HG02885 (cell line): Measurements from ENCODE around the gene VEGFA.

Experiments used
- ATAC-seq: cut with Tn5 transposase; IDR thresholded peaks from one replicate; pipeline ENCODE4 v1.9.1; 2021; ENCODE audit warnings: mild to moderate bottlenecking; ENCODE audit not compliant: unreplicated experiment, poor library complexity

Gene VEGFA

DNA sequence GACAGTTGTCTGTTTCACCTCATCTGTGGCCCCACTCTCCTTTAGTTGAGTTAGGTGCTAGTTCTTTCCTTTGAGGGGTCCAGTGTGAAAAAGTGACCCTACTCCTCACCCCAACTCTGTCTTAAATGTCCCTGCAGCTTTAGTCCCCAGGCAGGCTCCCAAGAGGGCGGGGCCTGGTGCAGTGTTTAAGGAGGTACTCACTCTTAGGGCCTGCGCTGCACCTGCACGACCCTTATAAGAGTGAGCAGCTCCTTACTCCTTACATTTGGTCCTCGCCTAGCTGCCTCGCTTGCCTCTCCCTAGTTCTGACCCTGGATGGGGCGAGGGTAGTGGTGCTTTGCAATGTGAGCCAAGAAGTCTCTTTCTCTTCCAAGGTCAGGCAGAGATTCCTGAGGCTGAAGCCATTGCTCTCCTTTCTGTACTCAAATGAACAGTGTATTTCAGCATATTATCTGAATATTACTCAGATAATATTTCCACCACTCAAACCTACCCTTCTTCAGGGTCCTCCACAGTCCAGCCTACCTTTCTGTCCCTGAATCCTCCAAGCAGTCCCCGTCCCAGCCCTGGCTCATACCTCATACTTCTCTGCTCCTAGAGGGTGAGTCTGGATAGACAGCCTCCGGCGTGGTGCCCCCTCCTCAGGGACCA, 11.9 kb upstream of the VEGFA start:
- no peak for ATAC-seq

DNA sequence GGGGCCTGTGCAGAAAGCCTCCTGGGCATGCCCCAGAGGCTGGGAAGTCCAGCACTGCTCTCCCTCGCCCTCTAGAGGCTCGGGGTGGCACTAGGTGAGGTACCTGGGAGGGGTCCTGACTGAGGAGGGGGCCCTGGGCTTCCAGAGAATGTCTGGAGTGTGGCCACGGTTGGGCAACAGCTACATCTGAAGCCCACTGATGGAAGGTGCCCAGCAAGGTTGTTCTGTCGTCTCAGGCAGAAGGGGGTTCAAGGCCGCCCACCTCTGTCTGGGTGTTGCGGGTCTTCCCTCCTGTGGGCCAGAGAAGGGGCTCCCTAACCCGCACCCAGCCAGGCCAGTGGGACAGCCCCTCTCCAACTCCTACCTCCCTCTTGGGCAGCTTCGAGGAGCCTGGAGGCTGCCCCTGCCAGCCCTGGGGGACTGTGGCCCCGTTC, 11.4 kb upstream of the VEGFA start:
- no peak for ATAC-seq

DNA sequence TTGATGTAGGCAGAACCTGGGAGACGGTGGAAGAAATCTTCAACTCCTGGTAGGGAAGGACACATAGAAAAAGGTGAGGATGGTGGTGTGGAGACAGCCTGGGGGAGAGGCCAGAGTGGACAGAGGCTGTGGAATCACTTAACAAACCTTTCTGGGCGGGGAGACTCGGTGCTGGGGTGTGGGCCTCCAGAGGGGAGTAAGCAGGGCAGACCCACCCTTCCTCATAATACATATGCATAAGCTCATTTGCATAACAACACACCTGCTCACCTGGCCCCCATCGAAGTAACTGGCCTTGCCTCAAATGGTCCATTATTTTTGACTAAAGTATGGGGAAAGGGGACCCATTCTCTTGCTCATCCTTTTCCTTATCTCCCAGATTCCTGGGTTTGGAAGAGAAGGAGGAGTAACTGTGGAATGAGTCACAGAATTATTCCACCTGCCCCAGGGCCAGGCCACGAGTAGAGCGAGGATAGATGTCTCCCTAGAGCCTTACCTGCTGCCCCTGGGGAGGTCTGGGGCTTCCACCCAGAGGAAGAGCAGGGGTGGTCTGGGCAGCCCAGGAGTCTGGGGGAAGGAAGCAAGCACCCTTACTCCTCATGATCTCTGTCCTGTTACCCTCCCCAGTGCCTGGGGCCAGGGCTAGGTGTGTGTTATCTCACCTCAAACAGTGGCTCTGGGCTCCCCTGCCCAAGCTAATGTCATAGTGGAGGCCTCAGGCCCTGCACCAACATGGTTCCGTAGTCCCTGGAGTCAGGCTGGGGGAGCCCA, 10.7 kb upstream of the VEGFA start:
- no peak for ATAC-seq

DNA sequence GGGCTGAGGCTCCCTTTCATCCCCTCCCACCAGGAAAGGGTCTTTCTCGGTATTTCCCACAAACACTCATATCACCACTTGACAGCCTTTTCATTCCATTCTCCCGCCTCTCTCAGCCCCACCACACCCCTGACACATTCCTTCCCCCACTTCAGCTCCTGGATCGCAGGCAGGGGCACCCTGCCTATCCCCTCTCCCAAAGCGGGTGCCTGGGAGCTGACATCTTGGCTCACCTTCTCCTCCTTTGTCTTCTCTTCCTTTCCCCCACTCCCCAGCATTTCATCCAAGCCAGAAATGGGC, 10.2 kb upstream of the VEGFA start:
- no peak for ATAC-seq

DNA sequence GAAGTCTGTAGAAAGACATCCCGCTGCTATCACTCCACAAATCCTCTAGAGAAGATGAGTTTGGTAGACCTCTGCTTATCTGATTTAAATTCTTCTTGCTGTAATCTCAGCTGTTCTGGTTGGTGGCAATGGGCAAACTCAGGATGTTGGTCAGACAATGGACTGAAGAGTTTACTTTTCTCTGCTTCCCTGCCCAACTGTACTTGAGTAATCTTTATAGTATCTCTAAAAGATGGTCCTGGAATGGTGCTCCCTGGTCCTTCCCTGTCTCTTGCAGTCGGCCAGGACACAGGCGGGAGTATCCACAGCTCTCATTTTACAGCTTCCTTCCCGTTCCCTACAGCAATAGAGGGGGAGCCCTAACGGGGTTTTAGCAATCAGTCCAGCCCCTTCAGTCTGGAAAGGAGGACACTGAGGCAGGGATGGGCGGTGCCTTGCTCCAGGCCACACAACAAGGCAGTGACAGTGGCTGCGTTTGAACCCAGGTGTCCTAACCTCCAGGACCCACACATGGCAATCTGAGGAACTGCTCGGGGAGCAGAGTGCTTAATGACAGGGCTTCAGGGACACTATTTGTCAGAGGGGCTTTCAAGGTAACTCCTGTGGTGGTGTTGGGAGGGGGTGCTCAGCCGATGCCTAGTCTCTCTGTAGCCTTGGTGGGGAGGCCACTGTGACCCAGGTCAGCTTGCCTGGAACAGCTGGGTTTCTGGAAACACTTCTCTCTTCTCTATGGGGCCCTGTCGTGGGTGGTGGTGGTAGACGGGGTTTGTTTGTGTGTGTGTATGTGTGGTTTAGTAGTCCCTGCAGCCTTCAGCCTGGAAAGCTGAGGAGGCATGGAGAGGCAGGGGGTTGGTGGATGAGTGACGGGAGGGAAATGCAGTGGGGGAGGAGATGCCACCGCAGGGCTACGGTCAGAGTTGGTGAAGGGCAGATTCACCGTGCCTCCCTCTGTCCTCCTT, 9.5 kb upstream of the VEGFA start:
- ATAC-seq: no peak

DNA sequence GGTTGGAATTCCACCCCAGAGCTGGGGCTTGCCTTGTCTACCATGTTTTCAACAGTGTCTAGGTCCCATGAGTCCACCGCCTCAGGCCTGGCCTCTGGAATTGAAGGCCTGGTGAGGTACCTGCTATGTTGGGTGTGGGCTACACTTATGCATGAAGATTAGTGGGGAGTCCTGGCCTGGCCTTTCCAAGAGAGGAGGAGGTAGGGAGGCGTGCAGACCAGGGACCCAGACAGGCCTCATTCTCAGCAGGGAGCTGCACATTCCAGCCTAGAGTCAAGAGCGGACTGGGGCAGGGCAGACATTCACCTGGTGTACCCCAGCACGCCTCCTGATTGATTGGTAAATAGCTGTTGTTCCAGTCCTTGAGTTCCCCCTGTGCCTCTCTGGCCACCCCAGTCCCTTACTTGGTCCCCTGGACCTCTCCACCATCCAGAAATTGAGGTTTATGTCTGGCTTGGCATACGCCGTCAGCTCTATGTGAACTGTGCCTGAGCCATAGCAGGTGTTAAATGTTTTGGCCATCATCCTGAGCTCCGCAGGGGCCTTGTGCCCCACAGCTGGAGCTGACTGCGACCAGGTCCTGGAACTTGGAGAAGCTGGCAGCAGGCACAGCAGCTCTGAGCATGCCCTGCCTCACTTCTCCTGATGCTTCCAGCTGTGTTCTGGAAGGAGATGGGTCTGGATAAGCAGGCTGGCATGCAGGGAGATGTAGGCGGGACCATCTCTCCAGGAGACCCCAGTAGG, 8.2 kb upstream of the VEGFA start:
- ATAC-seq: no peak

DNA sequence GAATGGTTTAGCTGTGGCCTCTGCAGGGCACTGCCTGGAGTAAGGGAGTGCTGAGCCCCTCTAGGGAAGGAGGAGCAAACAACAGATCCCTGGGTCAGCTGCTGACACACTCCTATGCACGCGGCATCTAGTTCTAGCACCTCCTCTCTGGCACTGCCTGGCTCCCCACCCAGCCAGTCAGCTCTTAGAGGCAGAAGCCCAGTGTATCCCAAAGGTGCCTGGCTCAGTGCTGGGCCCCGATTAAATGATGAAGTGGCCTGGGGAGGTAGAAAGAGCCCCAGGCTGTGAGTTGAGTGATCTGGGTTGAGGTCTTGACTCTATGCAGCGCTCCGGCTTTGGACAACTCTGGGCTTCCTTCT, 7.6 kb upstream of the VEGFA start:
- no peak for ATAC-seq

DNA sequence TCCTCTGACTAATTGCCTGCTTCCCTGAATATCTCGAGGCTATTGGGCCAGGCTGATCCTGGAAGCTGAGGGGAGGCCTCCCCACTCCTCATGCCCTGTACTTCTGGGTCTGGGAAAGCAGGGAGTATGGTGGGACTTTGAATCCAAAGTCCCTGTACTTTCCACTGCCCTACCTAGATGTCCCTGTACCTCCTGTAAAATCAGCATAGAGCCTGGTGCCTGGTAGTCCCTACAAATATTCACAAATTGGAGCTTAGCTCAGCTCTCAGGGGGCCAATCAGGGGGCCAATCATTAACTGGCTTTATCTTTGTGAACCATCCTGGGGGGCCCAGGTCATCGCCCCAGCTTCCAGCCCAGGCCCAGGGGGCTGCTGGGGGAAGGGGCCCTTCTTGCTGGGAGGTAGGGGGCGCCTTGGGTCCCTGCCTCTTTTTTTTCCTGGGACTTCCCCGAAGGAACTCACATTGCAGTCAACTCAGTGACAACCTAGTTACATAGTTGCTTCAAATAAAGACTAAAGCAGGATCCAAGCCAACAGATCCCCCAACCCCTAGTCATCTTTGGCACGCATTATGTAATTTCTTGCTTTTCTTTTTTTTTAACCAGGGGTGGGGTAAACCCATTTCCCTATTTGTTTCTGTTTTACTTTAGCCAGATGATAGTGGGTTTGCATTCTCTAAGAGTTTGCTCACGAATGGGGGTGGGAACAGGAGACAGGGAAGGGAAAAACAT, 6.9 kb upstream of the VEGFA start:
- no peak for ATAC-seq

DNA sequence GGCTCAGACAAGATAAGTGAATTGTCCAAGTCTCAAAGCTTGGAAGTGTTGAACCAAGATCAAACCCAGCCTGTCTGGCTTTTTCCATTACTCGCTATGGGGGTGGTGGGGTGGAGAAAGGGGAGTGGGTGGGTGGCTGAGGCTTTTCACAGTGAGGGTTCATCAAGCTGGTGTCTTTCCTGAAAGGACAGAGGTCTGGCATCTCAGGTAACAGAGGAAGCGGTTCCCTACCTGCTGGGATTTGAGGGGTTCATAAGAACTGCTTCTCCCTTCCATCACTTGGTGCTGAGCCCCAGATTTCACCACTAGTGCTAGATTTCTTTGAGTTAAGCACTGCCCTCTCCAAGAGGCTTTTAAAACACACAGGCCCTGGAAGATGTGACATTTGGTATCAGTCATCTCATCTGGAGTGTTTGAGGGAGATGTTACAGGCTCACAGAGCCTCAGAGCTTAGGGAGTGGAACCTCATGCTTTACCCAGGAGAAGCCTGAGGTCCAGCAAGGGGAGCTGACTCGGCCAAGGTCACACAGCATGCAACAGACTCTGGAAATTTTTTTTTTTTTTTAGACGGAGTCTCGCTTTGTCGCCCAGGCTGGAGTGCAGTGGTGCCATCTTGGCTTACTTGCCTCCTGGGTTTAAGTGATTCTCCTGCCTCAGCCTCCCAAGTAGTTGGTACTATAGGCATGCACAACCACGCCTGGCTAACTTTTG, 6.0 kb upstream of the VEGFA start:
- ATAC-seq: no peak

DNA sequence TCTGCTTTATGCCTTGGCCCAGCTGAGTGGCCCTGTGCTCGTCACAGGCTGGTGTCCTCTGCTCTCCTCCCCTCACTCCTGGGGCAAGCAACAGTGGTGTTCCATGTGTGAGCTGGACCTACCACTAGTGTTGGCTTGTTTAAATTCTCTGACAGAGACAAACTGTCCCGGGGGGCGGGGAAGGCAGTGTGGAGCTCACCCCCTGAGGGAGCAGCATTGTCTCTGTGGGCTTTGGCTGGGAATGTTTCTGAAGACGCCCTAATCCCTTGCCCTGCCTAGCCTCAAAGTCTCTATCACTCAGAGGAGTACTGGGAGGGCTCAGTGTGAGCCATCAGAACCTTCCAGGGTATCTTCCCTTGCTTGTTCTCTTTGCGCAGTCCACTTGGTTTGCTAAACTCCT, 5.2 kb upstream of the VEGFA start:
- no peak for ATAC-seq

DNA sequence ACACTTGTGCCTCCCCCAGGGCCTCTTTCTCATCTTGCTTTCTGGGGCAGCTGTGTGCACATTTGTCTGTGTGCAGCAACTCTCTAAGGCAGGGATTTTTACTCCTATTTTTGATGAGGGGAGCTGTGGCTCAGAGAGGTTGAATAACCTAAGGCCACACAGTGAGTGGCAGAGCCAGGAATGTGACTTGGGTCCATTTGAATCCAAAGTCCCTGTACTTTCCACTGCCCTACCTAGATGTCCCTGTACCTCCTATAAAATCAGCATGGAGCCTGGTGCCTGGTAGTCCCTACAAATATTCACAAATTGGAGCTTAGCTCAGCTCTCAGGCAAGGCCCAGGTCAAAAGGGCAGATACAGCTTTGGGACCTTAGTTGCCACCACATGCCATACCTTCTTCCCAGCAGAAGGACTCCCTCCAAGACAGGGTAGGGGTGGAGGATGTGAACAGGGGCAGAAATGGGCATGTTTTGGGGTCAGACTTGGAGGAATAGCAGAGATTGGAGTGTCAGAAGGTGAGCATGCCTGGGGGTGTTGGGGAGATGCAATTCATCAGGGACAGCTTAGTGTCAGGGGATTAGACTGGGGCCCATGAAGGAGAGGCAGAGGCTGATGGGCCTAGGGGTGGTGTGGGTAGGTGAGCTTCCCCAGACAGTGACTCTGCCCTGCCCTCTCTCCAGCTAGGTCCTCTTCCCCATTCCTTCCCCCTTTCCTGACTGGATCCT, 4.1 kb upstream of the VEGFA start:
- ATAC-seq: no peak

DNA sequence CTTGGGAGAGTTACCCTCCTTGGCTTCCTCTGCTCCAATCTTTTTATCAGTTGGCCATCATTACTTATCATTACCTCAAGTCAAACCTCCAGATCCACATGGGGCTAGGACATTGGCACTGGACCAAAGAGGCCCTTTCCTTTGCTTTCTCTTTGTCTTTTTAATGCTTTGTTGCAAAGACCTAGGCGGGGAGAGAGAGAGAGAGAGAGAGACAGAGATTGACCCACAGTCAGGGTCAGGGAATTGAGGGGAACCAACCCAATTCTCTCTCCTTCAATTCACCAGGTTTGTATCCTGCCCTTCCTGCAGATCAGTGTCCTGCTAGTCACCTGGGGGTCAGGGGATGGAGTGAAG, 3.5 kb upstream of the VEGFA start:
- ATAC-seq: no peak

DNA sequence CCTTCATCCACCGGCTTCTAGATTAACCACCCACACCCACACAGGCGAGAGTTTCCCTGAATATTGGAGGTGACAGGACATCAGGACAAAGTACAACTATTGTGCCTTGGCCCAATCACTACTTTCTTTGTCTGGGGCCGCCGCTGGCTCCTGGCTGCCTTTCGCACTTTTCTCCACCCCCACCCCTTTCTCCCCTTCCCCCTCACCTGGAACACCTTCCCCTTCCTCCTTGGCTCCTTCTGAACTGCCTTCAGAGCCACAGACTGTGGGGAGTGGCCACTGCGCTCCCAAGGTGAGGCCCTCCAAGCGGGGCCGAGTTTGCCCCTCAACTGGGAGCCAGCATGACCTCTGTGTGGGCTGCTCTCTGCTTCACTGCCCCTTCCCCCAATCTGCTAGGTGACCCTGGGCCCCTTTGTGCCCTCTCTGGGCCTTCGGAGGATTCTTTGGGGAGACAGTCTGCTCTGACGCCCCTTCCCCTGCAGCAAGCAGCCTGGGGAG, 3.0 kb upstream of the VEGFA start:
- ATAC-seq: no peak

DNA sequence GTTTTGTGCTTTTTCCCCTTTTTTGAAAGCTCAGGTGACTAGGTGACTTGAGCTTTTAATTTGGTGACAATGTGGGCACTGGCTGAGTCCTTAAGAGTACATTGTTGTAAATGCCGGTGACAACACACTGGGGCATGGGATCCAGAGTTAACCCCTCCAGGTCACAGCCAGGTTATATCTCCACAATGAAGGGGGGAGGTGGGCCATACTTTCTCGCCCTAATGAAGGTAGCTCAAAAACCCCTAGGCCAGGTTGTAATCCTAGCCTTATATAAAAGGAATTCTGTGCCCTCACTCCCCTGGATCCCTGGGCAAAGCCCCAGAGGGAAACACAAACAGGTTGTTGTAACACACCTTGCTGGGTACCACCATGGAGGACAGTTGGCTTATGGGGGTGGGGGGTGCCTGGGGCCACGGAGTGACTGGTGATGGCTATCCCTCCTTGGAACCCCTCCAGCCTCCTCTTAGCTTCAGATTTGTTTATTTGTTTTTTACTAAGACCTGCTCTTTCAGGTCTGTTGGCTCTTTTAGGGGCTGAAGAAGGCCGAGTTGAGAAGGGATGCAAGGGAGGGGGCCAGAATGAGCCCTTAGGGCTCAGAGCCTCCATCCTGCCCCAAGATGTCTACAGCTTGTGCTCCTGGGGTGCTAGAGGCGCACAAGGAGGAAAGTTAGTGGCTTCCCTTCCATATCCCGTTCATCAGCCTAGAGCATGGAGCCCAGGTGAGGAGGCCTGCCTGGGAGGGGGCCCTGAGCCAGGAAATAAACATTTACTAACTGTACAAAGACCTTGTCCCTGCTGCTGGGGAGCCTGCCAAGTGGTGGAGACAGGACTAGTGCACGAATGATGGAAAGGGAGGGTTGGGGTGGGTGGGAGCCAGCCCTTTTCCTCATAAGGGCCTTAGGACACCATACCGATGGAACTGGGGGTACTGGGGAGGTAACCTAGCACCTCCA, 2.2 kb upstream of the VEGFA start:
- no peak for ATAC-seq

DNA sequence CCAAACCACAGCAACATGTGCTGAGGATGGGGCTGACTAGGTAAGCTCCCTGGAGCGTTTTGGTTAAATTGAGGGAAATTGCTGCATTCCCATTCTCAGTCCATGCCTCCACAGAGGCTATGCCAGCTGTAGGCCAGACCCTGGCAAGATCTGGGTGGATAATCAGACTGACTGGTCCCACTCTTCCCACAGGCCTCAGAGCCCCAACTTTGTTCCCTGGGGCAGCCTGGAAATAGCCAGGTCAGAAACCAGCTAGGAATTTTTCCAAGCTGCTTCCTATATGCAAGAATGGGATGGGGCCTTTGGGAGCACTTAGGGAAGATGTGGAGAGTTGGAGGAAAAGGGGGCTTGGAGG, 1.5 kb upstream of the VEGFA start:
- ATAC-seq: no peak

DNA sequence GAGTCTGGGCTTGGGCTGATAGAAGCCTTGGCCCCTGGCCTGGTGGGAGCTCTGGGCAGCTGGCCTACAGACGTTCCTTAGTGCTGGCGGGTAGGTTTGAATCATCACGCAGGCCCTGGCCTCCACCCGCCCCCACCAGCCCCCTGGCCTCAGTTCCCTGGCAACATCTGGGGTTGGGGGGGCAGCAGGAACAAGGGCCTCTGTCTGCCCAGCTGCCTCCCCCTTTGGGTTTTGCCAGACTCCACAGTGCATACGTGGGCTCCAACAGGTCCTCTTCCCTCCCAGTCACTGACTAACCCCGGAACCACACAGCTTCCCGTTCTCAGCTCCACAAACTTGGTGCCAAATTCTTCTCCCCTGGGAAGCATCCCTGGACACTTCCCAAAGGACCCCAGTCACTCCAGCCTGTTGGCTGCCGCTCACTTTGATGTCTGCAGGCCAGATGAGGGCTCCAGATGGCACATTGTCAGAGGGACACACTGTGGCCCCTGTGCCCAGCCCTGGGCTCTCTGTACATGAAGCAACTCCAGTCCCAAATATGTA, 957 bp upstream of the VEGFA start:
- no peak for ATAC-seq
